Measurements from ENCODE around the gene ZNF337. TPM values are rescaled to one million over a fixed set of nuclear protein-coding genes. Genes with fewer than 3 reads are reported as not detected.
"Not testable (repeated sequence)": the region's sequence is repeated elsewhere in the genome, so short reads cannot be mapped to it uniquely, and the experiment has no call there.

Gene ZNF337
- total RNA-seq, 4 donors from 2014 or later = 17.9 to 23.2 (median 22.0) TPM

- H3K4me3 ChIP-seq = no peak overlapping the region
- TF ChIP-seq EP300 (IDR thresholded peaks at IDR 0.05) = no peak
- TF ChIP-seq CTCF (IDR thresholded peaks at IDR 0.05) = no peak
- no peak for TF ChIP-seq POLR2A (IDR thresholded peaks at IDR 0.05)
- no peak overlapping the region for H3K27ac ChIP-seq
- H3K4me1 ChIP-seq = no peaks in the 10 kb centered on the region
- peaks cover 0 to 14% (median 0%) of the 10 kb centered on the region in 3 donors for H3K36me3 ChIP-seq
- DNase-seq (ENCODE audit: low spot score in 2 of 2) = no peak
- 85 to 95% methylated on average over 6 of the region's 6 CpGs for WGBS, 2 donors
- H3K9me3 ChIP-seq = peaks cover 0 to 18% (median 0%) of the 10 kb centered on the region in 4 donors
- no peaks in the 10 kb centered on the region for H3K27me3 ChIP-seq
Measured at GRCh38 chr20:25706793-25707192, 10.1 kb upstream of the ZNF337 start.

GRCh38 chr20:25705830-25706351, 9.2 kb upstream of the ZNF337 start:
- TF ChIP-seq POLR2A (IDR thresholded peaks at IDR 0.05) (no peak), EP300 (IDR thresholded peaks at IDR 0.05) (no peak), CTCF (IDR thresholded peaks at IDR 0.05) (no peak)
- Histone ChIP-seq H3K4me3 (no peak overlapping the region), H3K36me3 (peaks cover 0 to 14% (median 0%) of the 10 kb centered on the region in 3 donors)

GRCh38 chr20:25704303-25704702, 7.7 kb upstream of the ZNF337 start:
- H3K27ac ChIP-seq; H3K4me1 ChIP-seq; DNase-seq (ENCODE audit: low spot score in 2 of 2); H3K4me3 ChIP-seq; H3K27me3 ChIP-seq: not testable (repeated sequence)
- 89 to 98% methylated on average over 2 of the region's 2 CpGs for WGBS, 2 donors
- peaks cover 0 to 25% (median 6%) of the 10 kb centered on the region in 4 donors for H3K9me3 ChIP-seq
- H3K36me3 ChIP-seq = peaks cover 0 to 14% (median 0%) of the 10 kb centered on the region in 3 donors

More at GRCh38 chr20:25705830-25706351, 9.2 kb upstream of the ZNF337 start:
- H3K27me3 ChIP-seq = no peaks in the 10 kb centered on the region
- no peak for DNase-seq (ENCODE audit: low spot score in 2 of 2)
- no peak overlapping the region for H3K27ac ChIP-seq
- peaks cover 0 to 18% (median 0%) of the 10 kb centered on the region in 4 donors for H3K9me3 ChIP-seq
- H3K4me1 ChIP-seq = no peaks in the 10 kb centered on the region

- DNase-seq (ENCODE audit: low spot score in 2 of 2); H3K27me3 ChIP-seq; H3K36me3 ChIP-seq; H3K27ac ChIP-seq; H3K4me3 ChIP-seq: not testable (repeated sequence)
- H3K9me3 ChIP-seq = peaks cover 0 to 17% (median 6%) of the 10 kb centered on the region in 4 donors
- WGBS, 2 donors = 91 to 100% methylated on average over 2 of the region's 2 CpGs
- H3K4me1 ChIP-seq = peaks cover 0 to 13% (median 0%) of the 10 kb centered on the region in 4 donors
Measured at GRCh38 chr20:25700835-25701234, 4.2 kb upstream of the ZNF337 start.

GRCh38 chr20:25699914-25700313, 3.3 kb upstream of the ZNF337 start:
- no peaks in the 10 kb centered on the region for H3K27me3 ChIP-seq
- peaks cover 0 to 22% (median 0%) of the 10 kb centered on the region in 4 donors for H3K4me1 ChIP-seq
- WGBS, 2 donors = 64 to 72% methylated on average over 1 of the region's 1 CpG
- no peak overlapping the region for H3K27ac ChIP-seq
- no peak for DNase-seq (ENCODE audit: low spot score in 2 of 2)
- H3K9me3 ChIP-seq = peaks cover 0 to 17% (median 6%) of the 10 kb centered on the region in 4 donors
- TF ChIP-seq POLR2A (IDR thresholded peaks at IDR 0.05) (no peak), CTCF (IDR thresholded peaks at IDR 0.05) (no peak), EP300 (IDR thresholded peaks at IDR 0.05) (no peak)
- H3K4me3 ChIP-seq = no peak overlapping the region
- H3K36me3 ChIP-seq = no peaks in the 10 kb centered on the region

- H3K9me3 ChIP-seq = peaks cover 0 to 15% (median 6%) of the 10 kb centered on the region in 4 donors
- peak overlapping the region; percentile 85 to 94 (median 90) for H3K27ac ChIP-seq
- H3K27me3 ChIP-seq = no peaks in the 10 kb centered on the region
- no peaks in the 10 kb centered on the region for H3K36me3 ChIP-seq
- peaks cover 0 to 30% (median 0%) of the 10 kb centered on the region in 4 donors for H3K4me1 ChIP-seq
- no peak for DNase-seq (ENCODE audit: low spot score in 2 of 2)
- 1% methylated on average over 3 of the region's 3 CpGs for WGBS, 2 donors
- H3K4me3 ChIP-seq = peak overlapping the region; percentile 73 to 98 (median 82)
- TF ChIP-seq EP300 (IDR thresholded peaks at IDR 0.05) (no peak), POLR2A (IDR thresholded peaks at IDR 0.05) (no peak), CTCF (IDR thresholded peaks at IDR 0.05) (no peak)
Measured at GRCh38 chr20:25697132-25697446, 436 bp upstream of the ZNF337 start.

Measured in tibial nerve (tissue), 4 donors.